ENCODE results near the gene TACO1. TPM values are rescaled to one million over a fixed set of nuclear protein-coding genes. Genes with fewer than 3 reads are reported as not detected.

The TACO1 gene
- total RNA-seq, 4 donors from 2014 or later = 9.3 to 20.2 (median 10.2) TPM

- Histone ChIP-seq H3K9me3 (no peaks in the 10 kb centered on the region), H3K4me3 (no peak overlapping the region), H3K36me3 (peaks cover 46% of the 10 kb centered on the region), H3K27ac (no peak overlapping the region), H3K27me3 (no peaks in the 10 kb centered on the region), H3K4me1 (peaks cover 6% of the 10 kb centered on the region)
- WGBS = 82% methylated on average over 3 of the region's 3 CpGs
- TF ChIP-seq POLR2A (IDR thresholded peaks at IDR 0.05) (no peak), CTCF (IDR thresholded peaks at IDR 0.05) (no peak), EP300 (IDR thresholded peaks at IDR 0.05) (no peak), POLR2AphosphoS5 (IDR thresholded peaks at IDR 0.05) (no peak)
- no peak for DNase-seq (ENCODE audit: low spot score in 2 of 2)
Measured at GRCh38 chr17:63611354-63611753, 10.7 kb downstream of the TACO1 start.

GRCh38 chr17:63613663-63614062 lies 13.0 kb downstream of the TACO1 start:
- Histone ChIP-seq H3K36me3 (peaks cover 23% of the 10 kb centered on the region), H3K9me3 (no peaks in the 10 kb centered on the region), H3K4me1 (peaks cover 6% of the 10 kb centered on the region), H3K4me3 (no peak overlapping the region), H3K27me3 (no peaks in the 10 kb centered on the region), H3K27ac (no peak overlapping the region)
- DNase-seq (ENCODE audit: low spot score in 2 of 2) = no peak
- WGBS = 88% methylated on average over 2 of the region's 2 CpGs
- TF ChIP-seq POLR2A (IDR thresholded peaks at IDR 0.05) (no peak), EP300 (IDR thresholded peaks at IDR 0.05) (no peak), CTCF (IDR thresholded peaks at IDR 0.05) (no peak), POLR2AphosphoS5 (IDR thresholded peaks at IDR 0.05) (no peak)

GRCh38 chr17:63621229-63621683 lies 20.6 kb downstream of the TACO1 start:
- no peak for DNase-seq (ENCODE audit: low spot score in 2 of 2)
- peak overlapping the region; percentile 69 for H3K4me3 ChIP-seq
- H3K36me3 ChIP-seq = no peaks in the 10 kb centered on the region
- no peak for TF ChIP-seq POLR2A (IDR thresholded peaks at IDR 0.05)
- TF ChIP-seq CTCF (IDR thresholded peaks at IDR 0.05) = no peak
- TF ChIP-seq EP300 (IDR thresholded peaks at IDR 0.05) = no peak
- no peak for TF ChIP-seq POLR2AphosphoS5 (IDR thresholded peaks at IDR 0.05)
- no peaks in the 10 kb centered on the region for H3K9me3 ChIP-seq
- 5% methylated on average over 10 of the region's 10 CpGs for WGBS
- peak overlapping the region; percentile 80 for H3K27ac ChIP-seq
- H3K27me3 ChIP-seq = no peaks in the 10 kb centered on the region
- H3K4me1 ChIP-seq = peaks cover 38% of the 10 kb centered on the region

- 0% methylated on average over 30 of the region's 75 CpGs for WGBS
- Histone ChIP-seq H3K9me3 (no peaks in the 10 kb centered on the region), H3K4me1 (peaks cover 42% of the 10 kb centered on the region), H3K27ac (peak within 1 kb of the TSS; percentile 89), H3K4me3 (peak within 1 kb of the TSS; percentile 69), H3K27me3 (no peaks in the 10 kb centered on the region), H3K36me3 (no peaks in the 10 kb centered on the region)
- TF ChIP-seq EP300 (IDR thresholded peaks at IDR 0.05) (no peak), POLR2A (IDR thresholded peaks at IDR 0.05) (peak; percentile 18 to 67), POLR2AphosphoS5 (IDR thresholded peaks at IDR 0.05) (peak in 1 of 3 donors; percentile 83), CTCF (IDR thresholded peaks at IDR 0.05) (peak in 1 of 2 donors; percentile 11)
- peak; percentile 99 to 100 for DNase-seq (ENCODE audit: low spot score in 2 of 2)
Measured at GRCh38 chr17:63621684-63622573, 21.2 kb downstream of the TACO1 start, which contains the start of gene MAP3K3. Gene MAP3K3 (plus strand): TSS chr17:63622417. CDS start chr17:63622760, 343 bp downstream.

Data from suprapubic skin (tissue), 4 donors.